Ascending aorta (tissue), 2 donors: ENCODE data around the gene PKP2. TPM values are rescaled to one million over a fixed set of nuclear protein-coding genes. Genes with fewer than 3 reads are reported as not detected.
"Not testable (repeated sequence)": the region's sequence is repeated elsewhere in the genome, so short reads cannot be mapped to it uniquely, and the experiment has no call there.

ENCODE experiments used
- DNase-seq, 2 donors: peaks; one replicate each; pipeline ENCODE4 v3.0.0-alpha.2; 2019; ENCODE audit warnings: low spot score in 2 of 2
- H3K27ac ChIP-seq, 2 donors: fragments of 200-600 bp; sonication (generic); one replicate each; pipeline ENCODE4 v1.5.1; 2016 to 2017; ENCODE audit warnings: mild to moderate bottlenecking in 1 of 2
- H3K27me3 ChIP-seq: fragments of 200-600 bp; sonication (generic); one replicate; pipeline ENCODE4 v1.5.1; 2017
- H3K36me3 ChIP-seq, 2 donors: fragments of 200-600 bp; sonication (generic); one replicate each; pipeline ENCODE4 v1.5.1; 2016
- H3K4me1 ChIP-seq, 2 donors: fragments of 200-600 bp; sonication (generic); one replicate each; pipeline ENCODE4 v1.5.1; 2016 to 2017; ENCODE audit warnings: mild to moderate bottlenecking in 1 of 2
- H3K4me3 ChIP-seq, 2 donors: fragments of 200-600 bp; sonication (generic); one replicate each; pipeline ENCODE4 v1.5.1; 2016 to 2017; ENCODE audit warnings: mild to moderate bottlenecking in 1 of 2
- H3K9me3 ChIP-seq, 2 donors: fragments of 200-600 bp; sonication (generic); one replicate each; pipeline ENCODE4 v1.5.1; 2016
- intact Hi-C: fragments of 100-400 bp; cut with DNase I; formaldehyde crosslinking; loops from one replicate; pipeline ENCODE4 v1.15.1; 2023
- total RNA-seq: library from RNA; depleted of rRNA; stranded (reverse); fragments of >200 nt; gene quantifications from one replicate; pipeline ENCODE4 v1.1.0, GENCODE V29; 2016
- TF ChIP-seq, protein P1 (sequence below), 3 experiments: fragments of 200-600 bp in 2 of 3; fragments of 450-650 bp in 1 of 3; sonication (generic) in 2 of 3; IDR thresholded peaks; one replicate each; pipeline ENCODE4 v1.5.1; 2016 to 2019; ENCODE audit warnings: antibody characterized with exemption in 3 of 3, mild to moderate bottlenecking in 1 of 3, moderate library complexity in 1 of 3

The PKP2 gene
- total RNA-seq, 1 donor from 2014 or later: not detected

DNA sequence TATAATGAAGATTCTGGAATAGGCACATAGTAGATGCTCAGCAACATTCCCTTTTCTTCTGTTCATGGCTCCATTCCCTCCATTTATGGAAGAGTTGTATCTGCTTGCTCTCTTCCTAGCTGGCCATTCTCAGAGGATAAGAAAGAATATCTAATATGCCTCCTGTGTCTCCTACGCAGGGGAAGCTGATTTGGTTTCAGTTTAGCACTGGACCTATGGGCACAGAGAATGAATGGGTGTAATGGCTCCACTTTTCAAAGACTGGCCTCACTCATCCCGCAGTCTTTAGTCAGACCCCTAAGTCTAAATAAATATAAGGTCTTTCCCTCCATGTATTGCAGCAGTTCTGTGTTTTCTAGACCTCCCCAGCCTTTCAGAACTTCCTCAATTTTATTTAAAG lies 2.0 kb downstream of the PKP2 start:
- Histone ChIP-seq H3K36me3 (no peaks in the 10 kb centered on the region), H3K4me1 (peaks cover 0 to 4% of the 10 kb centered on the region in 2 donors), H3K4me3 (no peak overlapping the region), H3K27me3 (peaks cover 4% of the 10 kb centered on the region), H3K27ac (no peak overlapping the region), H3K9me3 (no peaks in the 10 kb centered on the region)
- intact Hi-C loops: no loop called here
- no peak for DNase-seq
- TF ChIP-seq, protein P1, sequence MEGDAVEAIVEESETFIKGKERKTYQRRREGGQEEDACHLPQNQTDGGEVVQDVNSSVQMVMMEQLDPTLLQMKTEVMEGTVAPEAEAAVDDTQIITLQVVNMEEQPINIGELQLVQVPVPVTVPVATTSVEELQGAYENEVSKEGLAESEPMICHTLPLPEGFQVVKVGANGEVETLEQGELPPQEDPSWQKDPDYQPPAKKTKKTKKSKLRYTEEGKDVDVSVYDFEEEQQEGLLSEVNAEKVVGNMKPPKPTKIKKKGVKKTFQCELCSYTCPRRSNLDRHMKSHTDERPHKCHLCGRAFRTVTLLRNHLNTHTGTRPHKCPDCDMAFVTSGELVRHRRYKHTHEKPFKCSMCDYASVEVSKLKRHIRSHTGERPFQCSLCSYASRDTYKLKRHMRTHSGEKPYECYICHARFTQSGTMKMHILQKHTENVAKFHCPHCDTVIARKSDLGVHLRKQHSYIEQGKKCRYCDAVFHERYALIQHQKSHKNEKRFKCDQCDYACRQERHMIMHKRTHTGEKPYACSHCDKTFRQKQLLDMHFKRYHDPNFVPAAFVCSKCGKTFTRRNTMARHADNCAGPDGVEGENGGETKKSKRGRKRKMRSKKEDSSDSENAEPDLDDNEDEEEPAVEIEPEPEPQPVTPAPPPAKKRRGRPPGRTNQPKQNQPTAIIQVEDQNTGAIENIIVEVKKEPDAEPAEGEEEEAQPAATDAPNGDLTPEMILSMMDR (IDR thresholded peaks at IDR 0.05): no peak

DNA sequence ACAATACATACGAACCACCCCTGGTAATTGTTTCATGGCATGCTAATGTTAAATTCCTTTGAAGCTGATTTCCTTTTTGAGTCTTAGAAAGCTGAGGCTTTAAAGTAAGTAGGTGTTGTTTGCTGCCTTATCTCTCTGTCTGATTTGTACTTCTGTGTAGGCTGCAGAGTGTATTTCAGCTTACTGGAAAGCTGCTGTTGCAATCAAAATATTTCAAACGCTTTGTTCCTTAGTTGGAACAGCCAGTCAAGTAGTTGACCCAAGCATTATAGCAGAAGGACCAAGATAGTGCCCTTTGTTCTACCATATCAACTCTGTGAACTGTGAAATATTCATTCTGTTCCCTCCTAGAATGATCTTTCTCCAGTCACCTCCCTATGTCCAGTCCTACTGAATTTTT lies 3.1 kb downstream of the PKP2 start:
- TF ChIP-seq, protein P1 (IDR thresholded peaks at IDR 0.05): no peak
- Histone ChIP-seq H3K36me3 (no peaks in the 10 kb centered on the region), H3K4me1 (peaks cover 0 to 4% of the 10 kb centered on the region in 2 donors), H3K27me3 (peaks cover 4% of the 10 kb centered on the region), H3K4me3 (no peak overlapping the region), H3K9me3 (no peaks in the 10 kb centered on the region), H3K27ac (no peak overlapping the region)
- DNase-seq: no peak
- intact Hi-C loops: no loop called here

DNA sequence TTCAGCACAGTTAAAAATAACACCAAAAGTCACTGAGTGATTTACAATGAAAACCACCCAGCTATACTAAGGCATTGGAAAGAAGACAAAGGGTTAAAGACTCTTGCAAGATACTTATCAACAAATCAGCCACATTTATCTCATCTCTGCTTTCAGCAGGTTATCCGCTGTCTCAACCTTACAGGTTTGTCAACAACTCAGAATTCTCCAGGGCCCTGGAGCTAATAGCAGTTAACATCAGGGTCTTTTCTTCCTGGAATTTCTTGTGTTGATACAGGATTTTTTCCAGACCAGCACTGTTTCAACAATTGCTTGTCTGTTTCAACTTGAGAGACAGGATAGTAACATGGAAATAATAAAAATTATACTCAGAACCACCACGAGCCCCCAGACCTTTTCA lies 3.5 kb downstream of the PKP2 start:
- DNase-seq: no peak
- intact Hi-C loops: no loop called here
- no peak overlapping the region for H3K27ac ChIP-seq
- no peaks in the 10 kb centered on the region for H3K36me3 ChIP-seq
- H3K4me1 ChIP-seq: peaks cover 0 to 4% of the 10 kb centered on the region in 2 donors
- no peak overlapping the region for H3K4me3 ChIP-seq
- TF ChIP-seq, protein P1 (IDR thresholded peaks at IDR 0.05): no peak
- H3K9me3 ChIP-seq: no peaks in the 10 kb centered on the region
- H3K27me3 ChIP-seq: peaks cover 4% of the 10 kb centered on the region

DNA sequence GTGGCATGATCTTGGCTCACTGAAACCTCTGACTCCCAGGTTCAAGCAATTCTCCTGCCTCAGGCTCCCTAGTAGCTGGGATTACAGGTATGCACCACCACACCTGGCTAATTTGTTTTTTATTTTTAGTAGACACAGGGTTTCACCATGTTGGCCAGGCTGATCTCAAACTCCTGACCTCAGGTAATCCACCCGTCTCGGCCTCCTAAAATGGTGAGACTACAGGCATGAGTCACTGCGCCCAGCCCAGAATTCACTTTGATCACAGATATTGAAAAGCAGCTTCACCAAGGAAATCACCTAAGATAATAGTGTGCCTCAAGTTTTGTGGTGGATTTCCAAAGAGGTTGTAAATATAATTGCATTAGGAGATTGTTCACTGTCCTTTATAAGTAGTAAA lies 4.2 kb downstream of the PKP2 start:
- H3K36me3 ChIP-seq, H3K27me3 ChIP-seq, H3K27ac ChIP-seq, H3K9me3 ChIP-seq, DNase-seq, intact Hi-C loops, H3K4me1 ChIP-seq, H3K4me3 ChIP-seq: not testable (repeated sequence)

DNA sequence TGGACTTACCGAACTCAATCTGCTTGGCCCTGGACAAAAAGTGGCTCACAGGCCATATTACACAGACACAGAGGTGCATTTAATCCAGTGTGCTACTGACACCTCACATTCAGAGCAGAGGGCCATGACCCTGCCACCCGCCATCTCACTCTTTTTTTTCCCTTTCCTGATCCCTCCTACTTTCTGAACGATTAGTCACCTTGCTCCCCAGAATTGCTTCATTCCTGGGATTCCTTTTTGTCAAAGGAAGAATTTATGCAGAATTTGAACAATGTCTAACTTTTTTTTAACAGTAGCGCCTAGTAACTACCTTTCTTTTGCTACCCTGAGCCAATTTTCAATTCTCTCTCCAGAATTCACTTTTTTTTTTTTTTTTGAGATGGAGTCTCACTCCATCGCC lies 4.6 kb downstream of the PKP2 start:
- Histone ChIP-seq H3K27ac (no peak overlapping the region), H3K36me3 (no peaks in the 10 kb centered on the region), H3K4me1 (peaks cover 0 to 4% of the 10 kb centered on the region in 2 donors), H3K27me3 (peaks cover 4% of the 10 kb centered on the region), H3K9me3 (no peaks in the 10 kb centered on the region), H3K4me3 (no peak overlapping the region)
- intact Hi-C loops: no loop called here
- TF ChIP-seq, protein P1 (IDR thresholded peaks at IDR 0.05): no peak
- DNase-seq: no peak

DNA sequence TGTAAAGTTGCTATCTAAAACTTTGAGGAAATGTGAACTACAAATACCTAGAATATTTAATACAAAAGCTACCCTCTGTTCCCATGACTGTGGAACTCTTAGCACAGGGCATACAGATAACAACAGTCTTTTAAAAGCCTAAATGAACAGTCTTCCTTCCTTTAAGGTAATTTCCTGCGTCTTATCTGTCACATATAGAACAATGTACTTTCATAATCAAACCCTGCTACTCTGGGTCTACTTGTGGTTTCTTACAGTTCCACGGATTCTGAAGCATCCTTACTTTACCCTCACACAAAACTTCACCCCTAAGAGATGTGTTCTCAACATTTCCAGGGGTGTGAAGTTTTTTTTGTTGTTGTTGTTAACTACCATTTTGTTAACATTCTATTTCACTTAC lies 5.1 kb downstream of the PKP2 start:
- Histone ChIP-seq H3K4me1 (peaks cover 0 to 4% of the 10 kb centered on the region in 2 donors), H3K27ac (no peak overlapping the region), H3K36me3 (no peaks in the 10 kb centered on the region), H3K4me3 (no peak overlapping the region), H3K27me3 (peaks cover 4% of the 10 kb centered on the region), H3K9me3 (no peaks in the 10 kb centered on the region)
- DNase-seq: no peak
- TF ChIP-seq, protein P1 (IDR thresholded peaks at IDR 0.05): no peak
- intact Hi-C loops: no loop called here
